GM18507 (cell line): ENCODE results near the gene BCR.

Experiments used
- DNase-seq: peaks from one replicate; pipeline ENCODE4 v3.0.0; 2011; ENCODE audit warnings: low read depth; ENCODE audit not compliant: insufficient read length; ENCODE audit errors: extremely low spot score
- FAIRE-seq: peaks from 2 replicates; lab custom pipeline; 2011; peaks lifted over from hg19 to GRCh38; lab: Jason Lieb, UNC

Gene BCR

DNA sequence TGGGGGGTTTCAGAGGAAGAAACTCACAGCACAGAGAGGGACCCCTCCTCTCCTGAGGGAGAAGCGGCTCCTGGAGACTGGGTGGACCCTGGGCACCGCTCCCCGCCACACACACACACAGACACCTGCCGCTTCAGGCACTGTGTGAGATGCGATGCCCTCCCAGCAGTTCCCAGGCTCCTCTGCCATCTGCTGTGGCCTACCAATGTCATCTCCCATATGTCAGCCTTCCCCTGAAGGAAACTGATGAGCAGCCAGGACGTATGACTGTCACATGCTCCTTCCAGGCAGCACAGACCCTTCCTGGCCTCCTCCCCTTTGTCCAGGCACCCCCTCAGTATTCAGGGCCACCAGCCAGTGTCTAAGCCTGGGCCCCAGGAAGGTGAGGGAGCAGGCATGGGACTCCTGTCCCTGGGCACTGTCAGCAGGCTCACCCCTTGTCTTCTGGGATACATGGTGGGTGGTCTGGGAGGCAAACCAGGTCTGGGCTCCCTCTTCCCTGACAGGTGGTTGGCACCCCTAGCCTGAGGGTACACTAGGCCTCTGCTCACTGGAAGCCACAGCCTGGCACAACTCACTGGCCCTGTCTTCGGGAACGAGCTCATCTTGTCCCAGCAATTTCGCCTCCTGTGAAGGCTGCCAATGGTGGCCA is 11.8 kb upstream of the BCR start:
- DNase-seq (no peak), FAIRE-seq (no peak)

DNA sequence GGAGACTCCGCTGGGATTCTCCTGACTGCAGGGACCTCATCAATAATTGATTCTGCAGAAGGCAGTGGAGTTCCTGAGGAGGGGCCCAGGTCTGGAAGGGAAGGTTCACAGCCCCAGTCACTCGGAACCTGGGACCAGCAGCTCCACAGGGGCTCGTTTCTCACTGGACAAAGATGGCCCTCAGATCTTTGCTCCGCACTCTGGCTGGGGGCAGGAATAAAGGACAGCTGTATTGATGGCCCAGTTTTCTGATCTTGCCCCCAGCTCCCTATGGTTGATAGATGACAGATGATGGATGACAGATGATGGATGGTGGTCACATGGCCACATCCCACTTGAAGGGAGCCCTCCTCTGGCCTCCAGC is 11.3 kb upstream of the BCR start:
- FAIRE-seq (no peak), DNase-seq (no peak)

DNA sequence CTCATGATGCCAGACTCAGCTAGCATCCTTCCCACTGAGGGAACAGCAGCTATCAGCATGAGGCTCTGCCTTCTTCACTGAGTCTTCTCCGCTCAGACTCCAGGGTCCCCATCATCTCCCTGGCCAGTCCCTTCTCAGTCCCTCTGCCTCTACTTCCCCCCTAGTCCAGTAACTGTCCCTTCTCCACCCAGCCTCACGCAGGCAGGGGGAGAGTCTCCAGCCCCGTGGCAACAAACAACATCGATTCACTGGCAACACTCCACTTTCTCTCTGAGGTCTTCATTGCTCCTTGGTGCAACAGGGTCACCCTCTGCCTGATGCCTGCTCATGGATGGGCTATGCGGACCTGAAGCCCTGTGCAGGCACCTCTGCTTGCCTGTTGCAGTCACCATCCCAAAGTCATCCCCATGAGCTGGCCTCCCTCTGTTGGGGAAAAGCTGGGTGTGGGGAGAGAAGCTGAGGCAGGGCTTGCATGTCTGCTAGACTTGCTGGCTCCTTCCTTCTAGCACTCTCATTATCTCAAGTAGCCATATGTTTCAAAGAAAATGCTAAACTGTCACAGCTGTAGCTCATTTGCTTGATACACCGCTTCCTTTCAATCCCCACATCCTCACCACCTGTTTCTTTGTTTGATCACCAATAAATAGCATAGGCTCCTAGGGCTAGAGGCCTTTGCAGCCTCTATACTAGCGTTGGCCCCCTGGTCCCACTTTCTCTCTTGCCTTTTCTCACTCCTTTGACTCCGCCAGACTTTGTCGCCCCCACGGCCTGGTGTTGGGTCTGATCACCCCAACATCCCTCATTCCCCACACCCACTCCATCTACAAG is 4.3 kb upstream of the BCR start:
- no peak for FAIRE-seq
- no peak for DNase-seq

DNA sequence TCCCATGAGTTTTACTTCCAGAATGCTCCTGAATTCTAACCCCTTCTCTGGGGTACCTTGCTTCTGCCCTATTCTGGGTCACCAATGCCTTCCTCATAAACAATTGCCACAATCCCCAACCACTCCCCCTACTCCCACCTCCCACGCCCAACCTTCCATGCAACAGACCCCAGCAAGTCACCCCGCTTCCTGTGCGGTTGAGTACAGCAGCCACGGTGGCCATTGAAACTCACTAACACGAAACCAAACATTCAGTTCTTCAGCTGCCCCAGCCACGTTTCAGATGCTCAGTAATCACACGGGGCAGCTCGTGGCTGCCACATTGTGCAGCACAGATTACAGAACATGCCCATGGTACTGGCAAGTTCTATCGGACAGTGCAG is 3.7 kb upstream of the BCR start:
- FAIRE-seq (no peak), DNase-seq (no peak)

DNA sequence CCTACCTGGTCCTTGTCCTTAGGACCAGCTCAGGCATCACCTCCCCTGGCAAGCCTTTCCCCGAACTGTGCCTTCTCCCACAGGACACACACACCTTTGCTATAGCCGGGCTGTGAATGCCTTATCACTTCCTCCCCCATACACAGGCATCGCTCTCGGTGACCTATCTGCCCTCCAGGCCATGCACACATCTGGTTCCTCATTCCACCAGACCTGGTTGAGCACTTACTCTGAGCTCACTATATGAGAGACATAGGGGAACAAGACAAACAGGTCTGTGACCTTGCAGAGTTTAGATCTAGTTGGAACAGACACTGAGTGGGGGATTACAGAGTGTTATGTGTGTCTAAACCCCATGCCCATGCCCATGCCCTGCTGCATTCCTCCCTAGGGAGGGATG is 3.1 kb upstream of the BCR start:
- no peak for DNase-seq
- no peak for FAIRE-seq

DNA sequence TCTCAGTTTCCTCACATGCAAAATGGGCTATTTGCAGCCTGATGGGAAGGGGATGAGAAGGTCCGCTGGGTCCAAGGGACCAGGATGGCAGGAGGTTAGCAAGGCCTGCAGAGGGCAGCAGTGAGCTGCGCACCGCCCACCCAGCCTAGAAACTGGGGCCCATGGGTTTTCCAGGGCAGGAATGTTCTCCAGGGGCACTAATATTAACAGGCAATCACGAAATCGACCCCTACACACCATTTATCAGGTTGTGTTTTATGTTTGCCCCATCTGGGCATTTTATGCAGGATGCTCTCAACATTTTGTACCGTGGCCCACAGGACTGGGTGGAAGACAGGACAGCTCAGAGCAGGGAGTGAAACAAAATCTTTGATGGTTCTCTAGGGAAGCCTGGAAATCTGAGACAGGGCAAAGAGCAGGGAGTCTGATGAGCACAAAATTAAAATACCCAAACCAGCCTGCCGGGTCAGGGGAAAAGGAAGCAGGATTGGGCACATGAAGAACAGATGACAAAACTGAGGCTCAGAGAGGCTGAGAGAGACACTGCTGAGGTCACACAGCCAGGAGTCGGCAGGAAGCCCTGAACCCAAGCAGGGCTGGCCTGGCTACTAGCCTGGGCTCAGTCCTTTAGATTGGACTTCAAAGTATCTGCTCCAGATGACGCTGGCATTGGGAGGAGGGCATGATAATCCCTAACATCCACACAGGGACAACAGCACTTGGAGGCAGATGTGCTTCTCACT is 1.6 kb upstream of the BCR start:
- FAIRE-seq, result peak; percentile 79
- DNase-seq, result no peak

DNA sequence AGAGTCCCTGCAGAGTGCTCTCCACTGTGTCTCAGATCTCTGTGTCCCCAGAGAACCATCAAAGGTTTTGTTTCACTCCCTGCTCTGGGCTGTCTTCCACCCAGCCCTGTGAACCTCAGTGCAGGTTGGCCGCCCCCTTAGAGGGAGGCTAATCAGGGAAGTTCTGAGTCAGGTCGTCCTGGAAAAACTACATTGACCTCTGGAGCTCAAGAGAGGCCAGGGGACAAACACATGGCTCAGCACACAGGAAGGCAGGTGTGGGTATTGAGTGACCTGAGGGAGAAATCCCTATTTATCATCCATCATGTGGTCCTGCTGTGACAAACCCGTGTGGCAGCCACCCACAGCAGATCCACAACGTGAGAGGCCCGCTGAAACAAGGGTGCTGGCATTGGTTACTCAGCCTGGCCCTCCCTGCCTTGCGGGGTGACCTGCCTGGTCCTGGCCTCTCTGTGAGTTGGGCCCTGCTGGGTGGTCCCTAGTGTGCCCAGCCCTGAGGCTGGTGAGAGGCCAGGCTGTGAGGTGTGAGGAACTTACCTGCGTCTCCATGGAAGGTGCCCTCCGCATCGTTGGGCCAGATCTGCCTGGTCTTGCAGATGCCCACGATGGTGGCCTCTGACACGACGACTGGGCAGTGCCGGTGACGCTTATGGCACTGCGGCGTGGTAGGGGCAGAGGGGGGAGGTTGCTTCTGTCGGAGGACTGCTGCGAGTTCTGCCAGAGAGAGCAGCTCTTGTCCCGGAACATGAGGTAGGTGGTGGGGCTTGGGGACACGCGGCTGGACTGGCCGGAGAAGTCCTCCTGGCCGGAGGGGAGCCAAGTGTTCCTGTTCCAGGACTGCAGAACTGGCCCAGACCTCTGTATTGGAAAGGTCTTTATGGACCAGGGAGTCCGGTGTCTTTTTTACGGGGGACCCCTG is 669 bp upstream of the BCR start:
- FAIRE-seq, result no peak

DNA sequence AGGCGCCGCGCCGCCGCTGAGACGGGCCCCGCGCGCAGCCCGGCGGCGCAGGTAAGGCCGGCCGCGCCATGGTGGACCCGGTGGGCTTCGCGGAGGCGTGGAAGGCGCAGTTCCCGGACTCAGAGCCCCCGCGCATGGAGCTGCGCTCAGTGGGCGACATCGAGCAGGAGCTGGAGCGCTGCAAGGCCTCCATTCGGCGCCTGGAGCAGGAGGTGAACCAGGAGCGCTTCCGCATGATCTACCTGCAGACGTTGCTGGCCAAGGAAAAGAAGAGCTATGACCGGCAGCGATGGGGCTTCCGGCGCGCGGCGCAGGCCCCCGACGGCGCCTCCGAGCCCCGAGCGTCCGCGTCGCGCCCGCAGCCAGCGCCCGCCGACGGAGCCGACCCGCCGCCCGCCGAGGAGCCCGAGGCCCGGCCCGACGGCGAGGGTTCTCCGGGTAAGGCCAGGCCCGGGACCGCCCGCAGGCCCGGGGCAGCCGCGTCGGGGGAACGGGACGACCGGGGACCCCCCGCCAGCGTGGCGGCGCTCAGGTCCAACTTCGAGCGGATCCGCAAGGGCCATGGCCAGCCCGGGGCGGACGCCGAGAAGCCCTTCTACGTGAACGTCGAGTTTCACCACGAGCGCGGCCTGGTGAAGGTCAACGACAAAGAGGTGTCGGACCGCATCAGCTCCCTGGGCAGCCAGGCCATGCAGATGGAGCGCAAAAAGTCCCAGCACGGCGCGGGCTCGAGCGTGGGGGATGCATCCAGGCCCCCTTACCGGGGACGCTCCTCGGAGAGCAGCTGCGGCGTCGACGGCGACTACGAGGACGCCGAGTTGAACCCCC is 798 bp downstream of the BCR start:
- FAIRE-seq, result no peak
- DNase-seq, result no peak

More for the DNA sequence above, 669 bp upstream of the BCR start:
- DNase-seq, result no peak

DNA sequence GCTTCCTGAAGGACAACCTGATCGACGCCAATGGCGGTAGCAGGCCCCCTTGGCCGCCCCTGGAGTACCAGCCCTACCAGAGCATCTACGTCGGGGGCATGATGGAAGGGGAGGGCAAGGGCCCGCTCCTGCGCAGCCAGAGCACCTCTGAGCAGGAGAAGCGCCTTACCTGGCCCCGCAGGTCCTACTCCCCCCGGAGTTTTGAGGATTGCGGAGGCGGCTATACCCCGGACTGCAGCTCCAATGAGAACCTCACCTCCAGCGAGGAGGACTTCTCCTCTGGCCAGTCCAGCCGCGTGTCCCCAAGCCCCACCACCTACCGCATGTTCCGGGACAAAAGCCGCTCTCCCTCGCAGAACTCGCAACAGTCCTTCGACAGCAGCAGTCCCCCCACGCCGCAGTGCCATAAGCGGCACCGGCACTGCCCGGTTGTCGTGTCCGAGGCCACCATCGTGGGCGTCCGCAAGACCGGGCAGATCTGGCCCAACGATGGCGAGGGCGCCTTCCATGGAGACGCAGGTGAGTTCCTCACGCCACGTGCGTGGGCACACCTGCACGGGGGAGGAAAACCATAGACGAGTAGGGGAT is 1.5 kb downstream of the BCR start:
- FAIRE-seq (no peak), DNase-seq (no peak)

DNA sequence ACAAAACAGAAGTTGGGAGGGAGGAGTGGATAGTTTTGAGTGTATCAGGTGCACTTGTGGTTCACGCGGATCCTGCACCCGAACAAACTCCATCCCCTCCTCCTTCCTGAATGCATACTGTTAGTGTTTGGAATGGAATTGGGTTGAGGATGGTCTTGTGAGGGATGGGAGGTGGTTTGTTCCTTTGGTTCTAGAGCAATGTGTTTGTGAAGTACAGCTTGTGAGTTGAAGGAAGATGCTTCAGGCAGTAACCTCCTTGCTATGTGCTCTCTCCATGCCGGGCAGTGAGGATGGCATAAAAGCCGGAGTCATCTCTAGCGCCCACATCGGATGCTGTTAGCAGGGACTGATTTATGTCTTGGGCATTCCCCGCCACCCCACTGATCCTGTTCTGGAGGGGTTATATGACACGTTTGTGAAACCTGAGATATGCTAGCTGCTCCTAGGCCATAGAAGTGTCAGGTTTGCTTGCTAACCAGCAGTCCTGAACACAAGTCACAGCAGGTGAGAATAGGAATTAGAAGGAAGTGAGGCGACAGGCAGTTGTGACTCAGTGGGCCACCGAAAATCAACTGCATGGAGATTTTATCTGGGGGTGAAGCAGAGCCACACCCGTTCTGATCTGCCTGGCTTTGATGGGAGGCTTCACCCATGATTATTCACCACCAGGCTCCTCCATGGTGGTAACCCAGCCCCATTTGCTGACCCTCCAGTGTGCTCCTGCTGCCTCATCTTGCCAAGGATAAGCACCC is 2.2 kb downstream of the BCR start:
- no peak for DNase-seq
- peak; percentile 73 for FAIRE-seq

DNA sequence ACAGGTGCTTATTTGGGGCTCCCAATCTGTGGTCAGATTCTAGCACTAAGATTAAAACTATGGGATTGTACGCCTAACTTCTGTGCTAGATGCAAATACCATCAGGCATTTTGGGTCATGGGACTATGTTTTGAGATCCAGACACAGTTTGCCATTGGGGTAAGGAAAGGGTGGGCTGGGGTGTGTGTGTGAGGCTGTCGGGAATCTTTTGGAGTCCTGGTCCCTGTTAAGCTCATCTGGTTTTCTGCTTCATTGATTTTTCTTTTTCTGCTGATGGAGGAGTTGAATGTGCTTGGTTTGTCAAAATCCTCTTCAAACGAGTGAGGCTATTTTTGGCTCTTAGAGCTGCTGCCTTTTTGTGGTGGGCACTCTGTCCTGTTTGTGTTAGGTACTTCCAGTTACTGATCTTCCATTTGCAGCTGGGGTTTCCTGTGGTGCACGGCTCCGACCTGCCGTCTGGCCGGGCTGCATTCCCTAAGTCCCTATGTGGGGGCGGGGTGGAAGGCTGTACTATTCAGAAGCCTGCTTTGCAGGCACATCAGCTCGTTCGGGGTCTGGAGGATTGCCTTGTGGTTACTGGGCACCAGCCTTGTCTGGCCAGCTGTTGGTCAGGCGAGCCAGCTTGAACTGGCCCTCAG is 2.9 kb downstream of the BCR start:
- no peak for FAIRE-seq

DNA sequence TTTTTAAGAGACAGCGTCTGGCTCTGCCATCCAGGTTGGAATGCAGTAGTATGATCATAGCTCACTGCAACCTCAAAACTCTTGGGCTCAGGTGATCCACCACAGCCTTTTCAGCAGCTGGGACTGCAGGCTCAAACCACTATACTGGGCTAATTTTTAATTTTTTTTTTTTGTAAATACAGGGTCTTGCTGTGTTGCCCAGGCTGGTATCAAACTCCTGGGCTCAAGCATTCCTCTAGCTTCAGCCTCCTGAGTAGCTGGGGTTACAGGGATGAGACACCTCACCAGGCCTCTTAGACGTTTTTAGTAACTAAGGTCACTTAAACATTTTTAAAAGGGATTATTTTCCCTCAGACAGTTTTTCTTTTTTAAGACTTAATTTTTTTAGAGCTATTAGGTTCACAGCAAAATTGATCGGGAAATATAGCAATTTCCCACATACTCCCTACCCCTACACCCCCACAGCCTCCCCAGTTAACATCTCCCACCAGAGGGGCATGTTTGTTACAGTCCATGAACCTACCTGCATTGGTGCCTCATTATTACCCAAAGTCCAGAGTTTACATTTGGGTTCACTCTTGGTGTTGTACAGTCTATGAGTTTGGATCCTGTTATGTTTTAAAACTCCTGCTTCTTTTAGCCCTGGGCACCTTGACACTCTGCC is 3.9 kb downstream of the BCR start:
- FAIRE-seq (no peak), DNase-seq (no peak)

More for the DNA sequence above, 2.9 kb downstream of the BCR start:
- no peak for DNase-seq

DNA sequence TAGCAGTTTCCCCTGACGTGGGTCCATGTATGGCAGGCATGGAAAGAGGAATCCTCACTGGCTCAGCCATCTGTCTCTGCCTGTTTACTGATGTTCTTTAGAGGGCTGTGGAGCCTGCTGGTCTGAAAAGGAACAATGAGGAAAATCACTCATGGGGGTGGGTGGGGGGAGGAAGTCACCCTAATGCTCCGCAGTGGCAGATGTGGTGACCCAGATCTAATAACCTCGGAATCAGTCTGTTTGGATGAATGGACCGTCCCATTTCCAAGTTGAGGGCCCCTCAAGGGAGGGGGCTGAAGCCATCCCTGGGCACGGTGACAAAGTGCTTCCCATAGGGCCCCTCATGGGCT is 4.4 kb downstream of the BCR start:
- no peak for FAIRE-seq
- DNase-seq, result no peak

DNA sequence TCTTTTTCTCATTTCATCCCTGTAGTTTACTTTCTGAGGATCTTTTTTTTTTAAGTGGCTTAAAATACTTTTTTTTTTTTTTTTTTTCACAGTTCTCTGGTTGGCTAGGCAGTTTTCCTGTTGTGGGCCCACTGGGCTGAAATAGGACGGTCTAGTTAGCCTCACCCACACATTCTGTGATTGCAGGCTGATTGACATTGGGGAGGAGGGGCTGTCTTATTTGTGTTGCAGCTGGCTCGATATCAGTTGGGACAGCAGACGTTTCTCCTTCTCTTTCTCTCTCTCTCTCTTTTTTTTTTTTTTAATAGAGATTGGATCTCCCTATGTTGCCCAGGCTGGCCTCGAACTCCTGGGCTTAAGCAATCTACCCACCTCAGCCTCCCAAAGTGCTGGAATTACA is 6.9 kb downstream of the BCR start:
- FAIRE-seq (no peak), DNase-seq (no peak)

DNA sequence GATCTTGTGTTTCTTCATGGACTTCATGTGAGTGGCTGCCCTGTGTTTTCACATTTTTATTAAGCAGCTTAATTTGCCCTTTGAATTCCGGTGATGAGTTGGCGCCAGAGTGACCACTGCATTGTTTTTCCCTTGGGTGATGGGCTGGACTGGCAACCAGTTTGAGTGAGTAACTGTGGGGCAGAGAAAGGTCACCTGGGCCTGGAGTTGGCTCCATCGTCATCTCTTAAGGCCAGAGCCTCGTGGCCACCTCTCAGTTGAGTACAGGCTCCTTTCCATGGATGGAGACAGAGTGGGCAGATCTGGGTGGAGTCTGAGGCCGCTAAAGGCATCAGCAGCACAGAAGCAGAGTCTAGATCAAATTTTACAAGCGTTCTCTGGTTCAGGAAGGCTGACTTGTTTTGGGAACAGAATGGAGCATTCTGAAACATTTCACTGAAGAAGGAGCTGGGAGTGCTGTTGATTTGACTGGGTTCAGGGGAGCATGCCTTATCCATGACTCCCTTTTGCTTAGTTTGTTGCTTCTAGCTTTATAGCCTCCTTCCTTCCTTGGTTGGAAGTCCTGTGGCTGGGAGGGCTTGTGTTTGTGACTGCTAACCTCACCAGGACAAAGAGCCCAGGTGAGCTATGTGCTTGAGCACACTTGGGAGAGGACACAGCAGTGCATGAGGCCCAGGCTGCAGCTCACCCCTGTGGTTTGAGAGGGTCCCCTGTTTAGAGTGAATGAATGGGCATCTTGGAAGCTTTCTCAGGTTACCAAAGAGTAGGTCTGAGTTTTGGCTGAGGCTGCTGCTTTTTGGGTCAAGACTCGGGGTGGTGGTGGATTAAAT is 7.8 kb downstream of the BCR start:
- FAIRE-seq (no peak), DNase-seq (no peak)

DNA sequence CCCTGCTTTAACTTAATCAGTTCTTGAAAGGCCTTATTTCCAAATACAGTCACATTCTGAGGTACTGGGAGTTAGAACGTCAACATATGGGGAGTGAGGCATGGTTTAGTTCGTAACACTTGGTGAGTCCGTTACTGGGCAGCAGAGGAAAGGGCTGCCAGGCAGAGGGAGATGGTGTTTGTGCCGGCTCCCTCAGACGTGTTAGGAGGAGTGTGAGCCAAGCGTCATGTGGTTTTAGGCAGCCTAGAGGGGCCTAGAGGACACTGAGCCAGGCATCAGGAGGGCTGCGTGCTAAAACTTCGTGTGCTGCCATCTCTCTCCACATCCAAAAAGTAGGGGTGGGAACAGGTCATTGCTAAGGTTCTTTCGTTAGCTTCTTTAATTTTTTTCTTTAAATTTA is 10.2 kb downstream of the BCR start:
- FAIRE-seq (no peak), DNase-seq (no peak)
